Lower leg skin (tissue), 4 donors: ENCODE data around the gene TLR3. TPM values are rescaled to one million over a fixed set of nuclear protein-coding genes. Genes with fewer than 3 reads are reported as not detected.

Experiments
- DNase-seq, 2 donors: peaks; one replicate each; pipeline ENCODE4 v3.0.0-alpha.2; 2019; ENCODE audit warnings: low spot score in 2 of 2
- H3K4me3 ChIP-seq: fragments of 200-600 bp; sonication (generic); 2 replicates; pipeline ENCODE4 v1.5.1; 2017; ENCODE audit warnings: mild to moderate bottlenecking, low read depth; ENCODE audit not compliant: poor library complexity, severe bottlenecking
- CTCF ChIP-seq, 3 donors: fragments of 450-650 bp; IDR thresholded peaks; one replicate each; pipeline ENCODE4 v1.5.1; 2016; ENCODE audit warnings: antibody characterized with exemption in 3 of 3, mild to moderate bottlenecking in 3 of 3, moderate library complexity in 2 of 3
- POLR2A ChIP-seq, 2 donors: fragments of 450-650 bp; IDR thresholded peaks; one replicate each; pipeline ENCODE4 v1.6.1; 2016 to 2017; ENCODE audit warnings: antibody characterized with exemption in 2 of 2, mild to moderate bottlenecking in 1 of 2, moderate library complexity in 1 of 2
- WGBS, 2 donors: methylation state at CpG; one replicate each; pipeline ENCODE4 v1.1.5; 2018; 5-methylcytosine and 5-hydroxymethylcytosine counted together
- intact Hi-C: fragments of 100-400 bp; cut with DNase I; formaldehyde crosslinking; loops from one replicate; pipeline ENCODE4 v1.15.0; 2023; ENCODE audit warnings: low total_unique reads
- total RNA-seq, 4 donors: library from RNA; depleted of rRNA; stranded (reverse); fragments of >200 nt; gene quantifications; one replicate each; pipeline ENCODE4 v1.1.0, GENCODE V29; 2016

Gene TLR3
- total RNA-seq, 4 donors from 2014 or later, result 3.8 to 6.4 (median 5.2) TPM

GRCh38 chr4:186082221-186082620 lies 13.3 kb downstream of the TLR3 start:
- DNase-seq, result no peak
- intact Hi-C loops, result no loop called here
- TF ChIP-seq CTCF (IDR thresholded peaks at IDR 0.05), result no peak
- no peak for TF ChIP-seq POLR2A (IDR thresholded peaks at IDR 0.05)
- no peak overlapping the region for H3K4me3 ChIP-seq
- 87 to 92% methylated on average over 4 of the region's 4 CpGs for WGBS, 2 donors

- TF ChIP-seq CTCF (IDR thresholded peaks at IDR 0.05) (no peak), POLR2A (IDR thresholded peaks at IDR 0.05) (no peak)
- H3K4me3 ChIP-seq, result no peak overlapping the region
- no peak for DNase-seq
- intact Hi-C loops, result no loop called here
Observed at GRCh38 chr4:186088523-186088922, 19.6 kb downstream of the TLR3 start.

- no peak overlapping the region for H3K4me3 ChIP-seq
- 91 to 92% methylated on average over 17 of the region's 17 CpGs for WGBS, 2 donors
- DNase-seq, result no peak
- TF ChIP-seq CTCF (IDR thresholded peaks at IDR 0.05) (no peak), POLR2A (IDR thresholded peaks at IDR 0.05) (no peak)
- intact Hi-C loops, result no loop called here
Observed at GRCh38 chr4:186092296-186092695, 23.3 kb downstream of the TLR3 start.

GRCh38 chr4:186095406-186095805 lies 26.4 kb downstream of the TLR3 start:
- intact Hi-C loops, result no loop called here
- WGBS, 2 donors, result 67 to 75% methylated on average over 13 of the region's 13 CpGs
- TF ChIP-seq POLR2A (IDR thresholded peaks at IDR 0.05) (no peak), CTCF (IDR thresholded peaks at IDR 0.05) (no peak)
- no peak for DNase-seq
- no peak overlapping the region for H3K4me3 ChIP-seq

GRCh38 chr4:186096681-186097165 lies 27.8 kb downstream of the TLR3 start:
- 71 to 78% methylated on average over 9 of the region's 9 CpGs for WGBS, 2 donors
- H3K4me3 ChIP-seq, result no peak overlapping the region
- no peak for DNase-seq
- intact Hi-C loops, result no loop called here
- no peak for TF ChIP-seq POLR2A (IDR thresholded peaks at IDR 0.05)
- TF ChIP-seq CTCF (IDR thresholded peaks at IDR 0.05), result no peak

- intact Hi-C loops, result no loop called here
- TF ChIP-seq POLR2A (IDR thresholded peaks at IDR 0.05), result no peak
- TF ChIP-seq CTCF (IDR thresholded peaks at IDR 0.05), result no peak
- no peak overlapping the region for H3K4me3 ChIP-seq
- DNase-seq, result no peak
- WGBS, 2 donors, result 83 to 86% methylated on average over 5 of the region's 5 CpGs
Observed at GRCh38 chr4:186097386-186097785, 28.4 kb downstream of the TLR3 start.
